Inferior parietal cortex (tissue), 1 donor: Measurements from ENCODE around the gene KCNQ1.
A peak's percentile ranks its signal among the peaks of the same experiment; 100 is the strongest.

Experiments
- DNase-seq: peaks from one replicate; pipeline ENCODE4 v3.0.0-alpha.2; 2016; ENCODE audit errors: extremely low spot score

Gene KCNQ1

DNA sequence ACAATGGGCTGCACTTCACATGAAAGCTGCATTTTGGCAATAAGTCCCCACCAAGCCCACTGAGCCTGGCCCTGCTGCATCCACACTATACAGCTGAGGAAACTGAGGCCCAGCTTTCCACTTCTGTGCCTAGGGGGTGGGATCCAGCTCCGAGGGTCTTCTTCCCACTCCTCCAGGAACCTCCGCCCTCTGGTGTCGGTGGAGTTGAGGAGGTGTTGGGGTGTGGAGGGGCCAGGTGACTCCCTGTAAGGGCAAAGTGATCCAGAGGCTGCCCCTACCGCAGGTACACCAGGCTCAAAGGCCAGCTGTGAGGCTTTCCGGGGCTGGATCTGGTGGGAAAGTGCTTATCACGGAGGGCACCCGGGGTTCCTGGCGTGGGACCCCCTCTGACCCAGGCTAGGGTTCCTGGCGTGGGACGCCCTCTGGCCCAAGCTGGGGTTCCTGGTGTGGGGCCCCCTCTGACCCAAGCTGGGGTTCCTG, 125.0 kb downstream of the KCNQ1 start:
- no peak for DNase-seq

DNA sequence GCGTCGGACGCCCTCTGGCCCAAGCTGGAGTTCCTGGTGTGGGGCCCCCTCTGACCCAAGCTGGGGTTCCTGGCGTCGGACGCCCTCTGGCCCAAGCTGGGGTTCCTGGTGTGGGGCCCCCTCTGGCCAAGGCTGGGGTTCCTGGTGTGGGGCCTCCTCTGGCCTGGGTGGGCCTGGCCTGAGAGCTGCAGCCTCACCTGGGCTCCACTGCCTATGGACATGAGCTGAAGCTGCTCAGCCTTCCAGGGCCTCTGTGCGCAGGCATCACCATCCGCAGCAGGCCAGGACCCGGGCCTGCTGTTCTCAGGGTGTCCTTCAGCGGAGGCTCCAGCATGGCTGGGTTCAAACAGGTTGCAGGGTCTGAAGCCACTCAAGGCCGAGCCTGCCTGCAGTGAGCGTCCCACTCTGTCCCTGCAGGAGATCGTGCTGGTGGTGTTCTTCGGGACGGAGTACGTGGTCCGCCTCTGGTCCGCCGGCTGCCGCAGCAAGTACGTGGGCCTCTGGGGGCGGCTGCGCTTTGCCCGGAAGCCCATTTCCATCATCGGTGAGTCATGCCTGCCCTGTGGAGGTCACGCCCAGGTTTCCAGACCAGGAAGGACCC, 125.5 kb downstream of the KCNQ1 start:
- DNase-seq: no peak

DNA sequence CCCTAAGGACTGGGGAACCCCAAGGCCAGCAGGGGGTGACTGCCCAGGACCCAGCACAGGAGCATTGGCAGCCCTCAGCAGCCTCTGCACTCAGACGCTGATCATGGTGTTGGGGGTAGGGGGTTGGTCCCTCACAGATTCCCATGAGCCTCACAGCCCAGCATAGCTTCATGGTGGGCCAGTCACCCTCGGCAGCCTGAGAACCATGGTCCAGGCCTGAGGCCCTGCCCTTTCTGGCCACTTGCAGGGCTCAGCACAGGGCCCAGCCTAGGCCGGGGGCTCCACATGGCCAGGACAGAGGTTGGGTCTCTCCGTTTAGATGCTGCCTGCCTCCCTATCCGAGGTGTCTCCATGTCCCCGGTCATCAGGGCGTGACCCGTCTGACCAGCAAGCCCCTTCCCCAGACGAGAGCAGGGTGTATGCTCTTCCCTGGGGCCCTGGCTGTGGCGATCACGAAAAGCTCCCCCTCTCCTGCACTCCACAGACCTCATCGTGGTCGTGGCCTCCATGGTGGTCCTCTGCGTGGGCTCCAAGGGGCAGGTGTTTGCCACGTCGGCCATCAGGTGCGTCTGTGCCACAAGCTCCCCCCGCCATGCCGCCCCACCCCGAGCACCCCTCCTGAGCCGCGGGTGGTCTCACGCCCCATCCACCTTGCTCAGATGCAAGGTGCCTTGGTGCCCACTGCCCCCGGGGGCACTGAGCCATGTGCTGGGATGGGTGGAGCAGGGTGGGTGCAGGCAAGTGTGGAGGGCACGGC, 126.2 kb downstream of the KCNQ1 start:
- no peak for DNase-seq

DNA sequence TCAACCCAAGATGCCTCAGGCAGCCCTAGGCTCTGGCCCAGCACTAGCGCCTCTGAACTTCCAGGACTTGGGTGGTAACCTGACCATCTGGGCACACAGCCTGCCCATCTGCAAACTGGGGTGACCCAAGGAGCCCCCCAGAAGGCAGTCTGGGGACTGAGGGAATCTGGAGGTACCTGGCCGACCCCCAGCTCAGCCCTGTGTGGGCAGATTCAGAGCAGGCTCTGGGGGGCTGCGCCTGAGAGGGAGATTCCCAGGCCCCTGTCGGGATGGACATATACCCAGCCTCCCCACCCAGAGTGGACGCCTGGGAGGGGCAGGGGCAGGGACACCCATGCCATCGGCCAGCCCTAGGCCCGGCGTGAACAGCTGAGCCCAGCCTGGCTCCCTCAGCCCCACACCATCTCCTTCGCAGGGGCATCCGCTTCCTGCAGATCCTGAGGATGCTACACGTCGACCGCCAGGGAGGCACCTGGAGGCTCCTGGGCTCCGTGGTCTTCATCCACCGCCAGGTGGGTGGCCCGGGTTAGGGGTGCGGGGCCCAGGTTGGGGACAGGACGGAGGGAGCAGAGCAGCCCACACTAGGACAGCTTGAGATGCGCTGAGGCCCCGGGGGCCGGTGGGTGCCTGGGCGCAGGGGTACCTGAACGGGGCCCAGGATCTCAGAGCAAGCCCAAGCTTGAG, 126.9 kb downstream of the KCNQ1 start:
- no peak for DNase-seq

DNA sequence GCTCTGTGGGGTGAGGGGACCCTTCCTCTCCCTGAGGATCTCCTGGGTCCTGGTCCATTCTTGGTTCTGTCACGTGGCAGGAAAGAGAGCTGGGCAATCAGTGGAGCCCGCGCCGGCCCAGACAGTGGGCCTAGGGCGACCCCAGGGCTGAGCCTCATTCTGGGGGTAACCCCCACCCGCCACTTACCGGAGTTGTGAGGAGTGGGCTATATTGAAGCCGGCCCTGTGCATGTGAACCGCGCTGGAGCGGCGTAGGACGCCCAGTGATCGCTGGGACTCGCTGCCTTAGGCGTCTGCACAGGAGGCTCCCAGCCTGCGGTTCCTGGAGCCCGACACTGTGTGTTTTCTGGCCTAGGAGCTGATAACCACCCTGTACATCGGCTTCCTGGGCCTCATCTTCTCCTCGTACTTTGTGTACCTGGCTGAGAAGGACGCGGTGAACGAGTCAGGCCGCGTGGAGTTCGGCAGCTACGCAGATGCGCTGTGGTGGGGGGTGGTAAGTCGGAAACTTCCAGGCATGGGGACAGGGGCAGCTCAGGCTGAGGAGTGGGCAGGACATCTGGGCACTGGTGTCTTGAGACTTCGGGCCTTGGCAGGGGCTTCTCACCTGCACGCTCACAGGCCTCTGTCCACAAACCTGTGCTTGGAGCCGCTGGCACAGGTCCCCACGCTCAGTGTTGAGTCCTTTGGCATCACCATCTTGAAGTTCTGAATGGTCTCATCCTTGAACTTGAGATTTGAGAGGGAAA, 127.9 kb downstream of the KCNQ1 start:
- DNase-seq: no peak

DNA sequence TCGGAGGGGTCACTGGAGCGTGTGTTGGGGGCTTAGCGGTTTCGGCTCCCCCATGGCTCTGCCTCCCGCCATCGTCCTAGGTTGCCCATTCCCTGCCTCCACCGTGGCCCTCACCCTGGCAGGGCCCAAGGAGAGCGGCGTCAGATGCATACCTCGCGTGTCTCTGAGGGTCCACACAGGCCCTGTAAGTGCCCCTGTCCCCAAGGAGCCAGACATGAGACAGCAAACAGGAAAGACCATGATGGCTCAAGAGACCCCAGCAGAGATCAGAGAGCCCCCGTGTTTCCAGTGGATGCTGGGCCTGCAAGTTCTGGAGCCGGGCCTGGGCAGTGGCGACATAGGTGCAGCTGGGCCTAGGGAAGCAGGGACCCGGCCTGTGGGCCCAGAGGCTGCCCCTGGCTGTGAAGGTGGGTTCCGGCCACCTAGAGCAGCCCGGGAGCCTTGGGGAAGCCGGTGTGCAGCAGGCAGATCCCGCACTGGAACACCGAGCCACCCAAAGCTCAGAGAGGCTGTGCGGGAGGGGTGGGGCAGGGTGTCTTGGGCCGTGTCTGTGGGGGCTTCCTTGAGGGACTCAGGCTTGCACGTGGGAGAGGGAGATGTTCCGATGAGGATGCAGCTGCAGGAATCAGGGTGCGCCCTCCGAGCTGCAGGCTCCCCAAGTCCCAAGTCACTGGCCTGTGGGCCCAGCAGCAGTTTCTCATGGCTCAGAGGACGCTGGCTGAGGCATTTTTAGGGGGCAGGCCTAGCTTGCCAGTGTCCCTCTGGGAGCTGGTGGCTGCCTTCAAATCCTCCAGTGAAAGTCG, 128.6 kb downstream of the KCNQ1 start:
- no peak for DNase-seq

DNA sequence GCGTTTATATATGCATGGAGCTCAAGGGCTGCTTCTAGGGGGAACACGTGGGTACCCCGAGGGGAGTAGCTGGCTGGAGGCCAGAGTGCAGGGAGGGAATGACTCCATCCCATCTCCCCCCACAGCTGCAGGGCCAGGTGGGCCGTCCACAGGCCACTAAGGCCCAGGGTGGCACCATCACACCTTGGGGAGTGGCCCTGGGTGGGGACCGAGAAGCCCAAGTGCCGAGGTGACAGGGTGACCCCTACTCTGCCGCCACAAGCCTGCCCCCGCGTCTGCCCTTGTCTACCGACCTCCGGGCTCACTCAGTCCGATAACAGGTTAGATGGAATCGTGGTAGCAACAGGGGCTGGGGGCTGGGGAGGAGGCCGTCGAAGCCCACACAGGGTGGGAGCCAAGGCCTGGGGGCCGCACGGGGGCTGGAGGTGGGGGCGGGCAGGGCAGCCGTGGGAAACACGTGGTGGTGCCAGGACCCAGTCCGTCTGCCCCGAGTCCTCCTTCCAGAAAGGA, 129.3 kb downstream of the KCNQ1 start:
- no peak for DNase-seq

DNA sequence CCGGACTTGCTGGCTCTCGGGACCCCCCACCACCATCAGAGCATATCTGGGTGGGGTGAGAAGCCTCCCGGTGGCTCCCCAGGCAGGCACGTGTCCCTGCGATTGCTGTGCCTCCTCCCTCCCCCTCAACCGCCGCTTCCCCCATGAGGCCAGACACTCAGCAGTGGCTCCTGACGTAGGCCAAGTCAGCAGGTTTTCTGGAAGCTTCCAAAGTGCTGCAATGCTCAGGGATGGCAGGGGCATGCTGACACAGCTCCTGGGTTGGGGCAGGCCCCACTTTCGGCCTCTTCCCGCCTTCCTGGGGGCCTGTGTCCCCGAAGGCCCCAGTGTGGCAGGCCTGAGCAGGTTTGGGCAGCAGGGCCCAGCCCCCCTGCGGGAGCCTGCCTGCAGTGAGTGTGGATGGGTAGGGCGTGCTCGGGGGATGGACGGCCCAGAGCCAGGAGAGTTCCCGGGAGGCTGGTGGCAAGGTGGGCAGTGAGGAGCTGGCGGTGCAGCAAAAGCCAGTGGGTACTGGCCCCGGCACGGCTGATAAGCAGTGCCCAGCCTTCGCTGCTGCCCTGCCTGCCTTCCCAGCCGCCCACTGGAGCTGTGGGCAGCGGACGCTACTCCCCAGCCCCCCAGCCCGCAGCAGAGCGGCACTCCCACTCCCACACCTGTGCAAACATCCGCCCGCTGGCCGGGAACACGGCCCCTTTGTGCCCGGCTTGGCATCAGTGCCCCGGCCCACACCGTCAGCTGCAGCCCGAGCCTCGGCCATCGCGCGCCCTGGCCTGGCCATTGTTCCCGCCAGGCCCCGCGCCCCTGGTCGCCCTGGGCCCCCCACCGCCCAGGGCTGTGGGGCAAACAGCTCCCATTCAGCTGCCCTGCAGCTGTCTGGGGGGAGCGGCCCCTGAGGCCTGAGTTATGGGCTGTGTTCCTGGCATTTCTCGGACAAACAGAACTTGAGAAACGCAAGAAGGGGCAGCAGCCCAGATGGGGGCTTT, 130.0 kb downstream of the KCNQ1 start:
- peak; percentile 5 for DNase-seq

DNA sequence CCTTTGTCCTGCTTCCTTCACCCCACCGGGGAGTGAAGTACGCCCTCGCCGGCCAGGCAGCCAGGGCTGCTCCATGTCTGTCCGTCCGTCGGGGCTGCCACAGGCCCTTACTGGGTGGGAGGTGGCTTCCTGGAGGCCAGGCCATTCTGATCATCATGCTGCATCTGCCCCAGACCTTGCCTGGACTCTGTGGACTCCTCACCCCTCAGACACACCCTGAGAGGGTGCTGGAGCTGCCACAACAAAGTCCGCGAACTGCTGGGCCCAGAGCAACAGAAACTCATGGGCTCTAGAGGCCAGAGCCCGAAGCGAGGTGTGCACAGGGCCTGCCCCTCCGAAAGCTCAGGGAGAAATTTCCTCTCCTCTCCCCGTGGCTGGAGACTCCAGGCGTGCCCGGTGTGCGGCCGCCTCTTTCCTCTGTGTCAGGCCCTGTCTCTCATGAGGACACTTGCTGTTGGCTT, 130.8 kb downstream of the KCNQ1 start:
- DNase-seq: no peak

DNA sequence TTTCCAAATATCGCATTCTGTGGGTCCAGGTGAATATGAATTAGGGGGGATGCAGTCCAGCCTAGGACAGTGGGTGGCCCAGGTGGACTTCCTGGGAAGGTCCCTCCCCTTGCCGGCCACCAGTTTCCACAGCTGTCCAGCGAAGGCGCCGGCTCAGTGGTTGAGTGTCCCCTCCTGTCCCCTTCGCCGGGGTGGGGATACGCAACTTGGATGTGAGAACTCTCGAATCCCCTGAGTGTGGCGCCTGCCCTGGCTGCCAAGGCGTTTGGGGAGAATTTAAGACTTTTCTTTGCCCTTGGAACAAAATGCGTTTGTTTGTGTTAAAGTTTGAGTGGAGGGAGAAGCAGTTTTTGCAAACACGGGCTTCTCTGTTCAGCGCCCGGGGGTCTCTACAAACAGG, 131.3 kb downstream of the KCNQ1 start:
- no peak for DNase-seq

DNA sequence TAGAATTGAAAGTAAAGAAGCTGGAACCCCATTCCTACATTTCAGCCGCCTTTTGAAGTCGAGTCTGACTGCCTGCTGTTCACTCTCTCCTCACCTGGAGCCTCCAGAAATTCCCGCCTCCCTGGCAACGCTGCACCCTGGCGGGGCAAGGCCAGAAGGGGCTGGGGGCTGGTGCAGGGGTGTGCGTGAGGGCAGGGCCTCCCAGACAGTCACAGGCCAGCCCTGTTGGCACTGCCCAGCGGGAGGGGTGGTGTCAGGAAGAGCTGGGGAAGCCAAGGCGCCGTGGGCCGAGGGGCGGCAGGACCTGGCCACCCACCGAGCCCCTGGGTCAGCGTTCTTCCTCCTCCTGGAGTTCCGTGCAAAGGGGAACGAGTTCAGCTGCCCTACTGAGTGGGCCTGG, 131.7 kb downstream of the KCNQ1 start:
- DNase-seq: no peak

DNA sequence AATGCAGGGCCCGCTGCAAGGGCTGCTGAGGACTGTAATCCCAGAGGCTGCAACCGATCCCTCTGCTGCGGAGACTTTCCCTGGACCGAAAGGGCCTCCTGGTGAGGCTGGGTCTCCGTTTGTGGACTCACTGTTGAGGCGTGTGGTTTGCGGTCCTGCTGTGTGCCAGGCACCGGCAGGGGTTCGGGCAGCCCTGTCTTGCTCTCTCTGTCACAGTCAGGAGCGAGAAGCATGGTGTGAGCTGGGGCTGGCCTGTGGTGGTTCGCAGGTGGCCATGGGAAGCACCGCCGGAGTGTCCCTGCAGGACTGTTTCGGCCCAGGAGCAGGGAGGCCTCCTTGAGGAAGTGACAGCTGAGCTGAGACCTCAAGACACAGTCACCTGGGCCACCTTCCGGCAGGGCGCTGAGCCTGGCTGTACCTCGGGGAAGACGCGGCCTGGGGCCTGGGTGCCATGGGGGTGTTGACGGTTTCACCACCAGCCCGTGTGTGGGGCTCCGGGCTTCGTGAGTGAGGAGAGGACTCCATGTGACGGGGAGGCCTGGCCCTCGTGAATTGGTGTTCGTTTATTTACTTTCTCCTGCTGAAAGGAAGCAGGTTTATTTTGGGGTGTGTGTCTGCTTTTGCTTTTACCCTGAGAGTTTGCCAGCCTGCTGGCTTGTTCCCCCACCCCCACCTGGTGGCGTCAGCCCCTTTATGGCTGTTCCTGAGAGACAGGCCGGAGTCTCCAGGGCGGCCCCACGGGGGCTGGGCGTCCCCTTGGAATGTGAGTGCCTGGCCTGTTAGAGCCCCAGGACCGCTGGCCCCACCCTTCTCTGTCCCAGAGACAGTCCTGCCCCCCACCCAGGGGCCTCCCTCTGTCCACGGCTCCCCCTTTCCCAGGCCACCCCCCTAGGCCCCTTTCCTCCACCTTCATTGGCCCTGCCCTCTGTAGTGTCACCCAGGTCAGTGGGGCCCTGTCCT, 132.5 kb downstream of the KCNQ1 start:
- DNase-seq: no peak

DNA sequence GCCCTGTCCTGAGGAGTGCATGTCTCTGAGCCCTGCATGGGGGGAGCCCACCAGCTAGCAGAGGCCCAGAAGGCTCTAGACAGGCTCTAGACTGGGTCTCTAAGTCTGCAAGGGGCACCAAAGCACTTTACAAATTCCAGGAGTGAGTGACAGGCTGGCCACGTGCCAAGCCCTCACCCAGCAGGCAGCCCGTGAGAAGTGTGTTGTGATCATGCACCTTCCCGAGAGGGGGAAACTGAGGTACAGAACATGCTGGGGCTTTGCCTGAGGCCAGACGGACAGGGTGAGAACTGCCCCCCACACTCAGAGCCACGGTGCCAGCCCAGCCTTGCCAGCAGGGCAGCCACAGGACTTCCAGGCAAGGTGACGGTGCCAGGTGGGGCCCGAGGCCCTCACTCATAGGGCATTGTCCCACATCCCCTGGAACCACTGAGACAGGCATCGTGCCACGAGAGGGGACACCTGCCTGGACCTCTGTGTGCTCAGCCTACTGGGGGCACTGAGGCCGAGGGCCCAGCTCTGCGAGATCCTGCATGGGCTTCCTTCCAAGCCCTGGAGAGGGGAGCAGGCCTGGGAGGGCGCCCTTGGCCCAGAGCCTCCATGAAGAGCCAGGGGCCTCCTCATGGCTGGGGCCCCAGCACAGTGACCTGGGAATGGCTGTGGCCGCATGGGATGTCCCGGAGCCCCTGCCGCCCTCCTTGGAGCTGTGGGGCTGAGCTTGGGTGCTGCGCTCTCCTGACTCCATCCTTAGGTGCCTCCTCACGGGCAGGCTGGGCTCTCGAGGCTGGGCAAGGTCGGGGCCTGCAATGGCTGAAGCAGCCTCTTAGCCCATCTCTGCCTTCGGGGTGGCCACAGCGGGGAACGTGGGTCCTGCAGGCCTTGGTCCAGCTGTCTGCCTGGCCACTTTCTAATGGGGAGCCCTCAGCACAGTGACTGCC, 133.5 kb downstream of the KCNQ1 start:
- no peak for DNase-seq

DNA sequence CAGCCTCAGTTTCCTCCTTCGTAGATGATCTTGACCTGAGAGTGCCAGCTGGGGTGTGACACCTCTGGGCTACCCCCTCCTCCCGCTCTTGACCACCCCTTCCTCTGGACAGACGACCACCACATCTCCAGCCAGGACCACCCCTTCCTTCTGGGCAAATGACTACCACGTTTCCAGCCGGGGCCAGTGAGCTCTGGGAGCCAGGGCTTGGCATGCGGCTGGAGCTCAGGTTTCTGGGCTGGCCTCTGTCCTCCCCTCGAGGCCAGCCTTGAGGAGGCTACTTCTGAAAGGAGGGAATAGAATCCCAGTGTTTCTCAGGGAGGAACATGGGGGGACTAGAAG, 134.1 kb downstream of the KCNQ1 start:
- DNase-seq: no peak

DNA sequence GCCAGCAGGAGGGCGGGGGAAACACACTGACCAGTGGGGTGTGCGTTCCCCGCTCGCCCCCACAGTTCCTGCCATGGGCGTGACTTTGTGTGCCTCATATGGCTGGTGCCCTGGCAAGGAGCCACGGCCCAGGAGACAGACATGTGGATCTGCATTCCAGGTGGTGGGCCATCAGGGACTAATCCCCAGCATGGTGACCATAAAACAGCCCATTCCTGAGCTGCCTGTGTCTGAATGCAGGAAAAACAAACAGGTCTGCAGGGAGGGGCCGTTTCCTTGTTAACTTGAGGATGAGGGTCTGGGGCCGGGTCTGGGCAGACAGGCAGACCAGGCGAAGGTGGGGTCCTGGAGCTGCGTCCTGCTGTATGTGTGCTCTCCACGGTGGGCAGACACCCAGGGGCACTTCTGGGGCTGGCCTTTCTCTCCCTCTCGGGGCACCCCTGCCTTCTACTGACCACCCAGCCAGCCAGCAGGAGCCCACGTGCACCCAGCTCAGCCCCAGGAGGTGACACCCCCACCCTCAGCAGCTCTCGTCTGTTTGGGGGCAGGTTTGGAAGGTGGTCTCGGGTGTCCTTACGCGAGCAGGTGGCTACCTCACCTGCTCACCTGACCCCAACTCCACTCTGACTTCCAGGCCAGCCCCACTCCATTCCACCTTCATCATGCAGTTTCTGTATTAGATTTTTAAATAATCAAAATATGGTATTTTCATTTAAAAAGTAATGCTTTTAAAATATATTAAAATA, 134.7 kb downstream of the KCNQ1 start:
- no peak for DNase-seq

DNA sequence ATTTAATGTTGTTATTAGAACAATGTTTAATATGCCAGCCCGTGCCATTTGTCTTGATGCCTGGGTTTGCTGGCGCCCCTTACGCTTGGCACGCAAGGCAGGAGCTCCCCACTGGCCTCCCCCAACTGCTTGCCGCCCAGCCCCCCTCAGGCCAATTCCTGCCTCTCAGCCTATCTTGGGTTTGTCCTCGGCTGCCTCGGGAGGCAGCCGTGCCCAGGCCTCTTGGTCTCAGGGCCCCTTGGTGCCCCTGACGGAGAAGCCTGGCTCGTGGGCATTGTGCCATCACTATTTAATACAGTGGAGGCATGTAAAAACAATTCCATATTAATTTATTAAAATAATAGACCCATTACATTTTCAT, 135.2 kb downstream of the KCNQ1 start:
- DNase-seq: no peak

DNA sequence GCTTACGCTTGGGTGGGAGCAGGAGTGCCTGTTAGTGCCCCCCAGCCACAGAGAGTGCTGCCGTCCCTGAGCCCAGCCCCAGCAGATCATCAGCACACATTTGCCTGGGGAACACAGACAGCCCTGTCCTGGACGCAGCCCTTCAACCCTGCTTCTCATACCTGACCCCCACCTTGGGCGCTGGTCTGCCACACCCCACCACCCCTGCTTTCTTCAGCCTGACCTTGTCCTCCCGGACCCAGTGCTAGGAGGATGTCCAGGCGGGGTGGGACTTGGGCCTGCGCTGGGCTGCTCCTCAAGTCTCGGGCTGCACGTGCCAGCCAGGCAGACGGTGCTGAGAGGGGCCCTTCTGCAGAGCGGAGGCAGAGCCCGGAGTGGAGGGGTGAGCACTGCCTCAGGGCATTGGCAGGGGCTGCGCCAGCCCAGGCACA, 135.8 kb downstream of the KCNQ1 start:
- no peak for DNase-seq
